T-cell (primary cell): ENCODE results near the gene KCNIP1. TPM values are rescaled to one million over a fixed set of nuclear protein-coding genes. Genes with fewer than 3 reads are reported as not detected.

ENCODE experiments used
- ATAC-seq, 4 experiments: fragments of 200-7000 bp in 3 of 4; fragments of 150-1000 bp in 1 of 4; cut with Tn5 transposase; replicated peaks in 1 of 4; 1 replicate in 3 of 4; 2 replicates in 1 of 4; pipeline ENCODE4 v1.10.0; 2021; ENCODE audit warnings: moderate library complexity in 3 of 4, mild to moderate bottlenecking in 2 of 4, moderate number of reproducible peaks in 1 of 4
- CTCF ChIA-PET, 2 donors: fragments of 300-600 bp; sonication (Branson Sonifier 250); formaldehyde crosslinking; loops; one replicate each; lab custom pipeline; 2022; ENCODE audit warnings: antibody characterized with exemption in 2 of 2; lab: Charles Lee
- POLR2A ChIA-PET, 2 donors: fragments of 300-600 bp; sonication (Branson Sonifier 250); formaldehyde crosslinking; loops; one replicate each; lab custom pipeline; 2022; ENCODE audit warnings: antibody characterized with exemption in 2 of 2; lab: Charles Lee
- DNase-seq, 35 experiments: peaks; one replicate each; pipeline versions ENCODE4 v3.0.0 to v3.0.0-alpha.2; 2013 to 2023
- H3K27ac ChIP-seq: one replicate; pipeline ENCODE4 v1.5.1; 2013; ENCODE audit warnings: low read length
- H3K27me3 ChIP-seq, 2 experiments: replicated peaks in 1 of 2; 1 replicate in 1 of 2; 2 replicates in 1 of 2; pipeline versions ENCODE4 v1.6.1 to v1.7.0; 2013; ENCODE audit warnings: low read length in 1 of 2, mixed read lengths in 1 of 2; ENCODE audit not compliant: control insufficient read depth in 2 of 2, insufficient read depth in 2 of 2; ENCODE audit errors: extremely low read depth in 1 of 2
- H3K36me3 ChIP-seq, 2 donors: 1 replicate in 1 of 2; 2 replicates in 1 of 2; pipeline versions ENCODE4 v1.6.1 to v1.7.0; 2013; ENCODE audit warnings: low read length in 1 of 2; ENCODE audit not compliant: control insufficient read depth in 2 of 2, insufficient read depth in 1 of 2; ENCODE audit errors: extremely low read depth in 1 of 2
- H3K4me1 ChIP-seq, 2 experiments: 1 replicate in 1 of 2; 2 replicates in 1 of 2; pipeline versions ENCODE4 v1.6.1 to v1.7.0; 2013; ENCODE audit warnings: low read length in 2 of 2, mixed read lengths in 1 of 2; ENCODE audit not compliant: insufficient read depth in 2 of 2, control insufficient read depth in 1 of 2; ENCODE audit errors: extremely low read depth in 1 of 2
- H3K4me3 ChIP-seq, 2 donors: 1 replicate in 1 of 2; 2 replicates in 1 of 2; pipeline versions ENCODE4 v1.5.1 to v1.7.0; 2013; ENCODE audit warnings: mild to moderate bottlenecking in 2 of 2, low read length in 1 of 2, moderate library complexity in 1 of 2; ENCODE audit not compliant: control insufficient read depth in 1 of 2; ENCODE audit errors: extremely low read depth in 1 of 2
- H3K9me3 ChIP-seq: 2 replicates; pipeline ENCODE4 v1.7.0; 2013
- H3K27ac Mint-ChIP-seq, 2 donors: one replicate each; pipeline ENCODE4 v1.8.0; 2020 to 2021; ENCODE audit warnings: mild to moderate bottlenecking in 2 of 2, mixed read lengths in 2 of 2
- H3K27me3 Mint-ChIP-seq, 2 donors: one replicate each; pipeline ENCODE4 v1.8.0; 2021 to 2022; ENCODE audit warnings: mixed read lengths in 2 of 2
- H3K36me3 Mint-ChIP-seq: one replicate; pipeline ENCODE4 v1.8.0; 2021; ENCODE audit warnings: mixed read lengths
- H3K4me1 Mint-ChIP-seq, 3 donors: one replicate each; pipeline ENCODE4 v1.8.0; 2020 to 2022; ENCODE audit warnings: mixed read lengths in 3 of 3, mild to moderate bottlenecking in 1 of 3
- H3K4me3 Mint-ChIP-seq, 3 donors: one replicate each; pipeline ENCODE4 v1.8.0; 2020 to 2022; ENCODE audit warnings: mild to moderate bottlenecking in 3 of 3, mixed read lengths in 3 of 3, moderate library complexity in 3 of 3
- H3K9me3 Mint-ChIP-seq, 3 donors: one replicate each; pipeline ENCODE4 v1.8.0; 2020 to 2022; ENCODE audit warnings: mixed read lengths in 3 of 3
- WGBS: methylation state at CpG from one replicate; pipeline ENCODE4 v1.1.5; 2013; ENCODE audit warnings: missing lambda C conversion rate; ENCODE audit not compliant: insufficient coverage; 5-methylcytosine and 5-hydroxymethylcytosine counted together
- total RNA-seq, 35 experiments: library from RNA in 6 of 35; stranded (reverse) in 6 of 35; fragments of 120-200 nt in 1 of 35; gene quantifications; one replicate each; pipeline versions ENCODE4 v1.2.1 to v1.2.4 and lab custom pipeline; 2013 to 2026

Gene KCNIP1
- total RNA-seq, 5 donors from 2014 or later (not counting 1 experiment from before 2014, with no cell fraction given) = not detected

DNA sequence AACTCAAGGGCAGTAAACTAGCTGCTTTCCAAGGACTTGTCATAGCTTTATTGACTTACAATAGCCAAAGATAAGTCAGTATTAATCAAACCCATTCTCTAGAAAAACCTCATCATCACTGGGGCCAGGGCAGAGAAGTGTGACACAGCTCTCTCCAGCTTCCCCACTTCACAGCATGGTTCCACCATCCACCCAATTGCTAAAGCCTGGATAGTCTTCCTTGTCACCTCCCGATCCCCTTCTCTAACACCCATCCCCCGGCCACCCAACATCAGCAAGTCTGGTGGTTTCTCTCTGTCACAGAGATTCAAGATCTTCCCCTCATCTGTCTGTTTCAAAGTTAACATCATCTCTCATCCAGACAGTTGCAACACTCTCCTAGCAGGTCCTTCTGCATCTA, 191.1 kb downstream of the KCNIP1 start:
- H3K4me1 ChIP-seq = no peaks in the 10 kb centered on the region
- no peak overlapping the region for H3K27ac Mint-ChIP-seq
- no peaks in the 10 kb centered on the region for H3K36me3 Mint-ChIP-seq
- peaks cover 3 to 27% of the 10 kb centered on the region in 2 experiments for H3K27me3 ChIP-seq
- no peaks in the 10 kb centered on the region for H3K36me3 ChIP-seq
- ChIA-PET CTCF (interaction anchor here in 1 of 2 donors (0.8 kb wide), 2 partner anchors 17 to 357 kb away, joined by 3 read pairs; no protein-coding TSS in a partner anchor), POLR2A (no interaction called here)
- H3K4me1 Mint-ChIP-seq = no peaks in the 10 kb centered on the region
- 31% methylated on average over 2 of the region's 2 CpGs for WGBS
- H3K9me3 Mint-ChIP-seq = no peaks in the 10 kb centered on the region
- no peak overlapping the region for H3K4me3 ChIP-seq
- no peak overlapping the region for H3K4me3 Mint-ChIP-seq
- no peak overlapping the region for H3K27ac ChIP-seq
- H3K9me3 ChIP-seq = no peaks in the 10 kb centered on the region
- DNase-seq (no peak), ATAC-seq (no peak)
- peaks cover 53 to 54% of the 10 kb centered on the region in 2 donors for H3K27me3 Mint-ChIP-seq

DNA sequence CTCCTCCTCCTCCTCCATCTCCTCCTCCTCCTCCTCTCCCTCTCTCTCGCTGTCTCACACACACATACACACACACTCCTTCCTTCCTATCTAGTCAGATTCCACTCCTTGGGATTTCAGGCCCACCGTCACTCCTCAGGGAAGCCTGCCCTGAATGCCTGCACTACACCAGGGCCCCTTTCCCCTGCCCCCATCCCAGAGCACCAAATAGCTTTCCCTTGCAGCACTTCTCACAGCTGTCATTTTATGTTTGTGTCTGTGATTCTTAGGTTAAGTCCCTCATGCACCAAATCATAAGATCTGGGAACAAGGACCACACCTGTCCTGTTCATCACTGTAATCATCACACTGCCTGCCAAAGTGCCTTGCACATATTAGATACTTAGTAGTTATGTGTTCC, 193.2 kb downstream of the KCNIP1 start:
- no peak overlapping the region for H3K27ac Mint-ChIP-seq
- 80% methylated on average over 1 of the region's 2 CpGs for WGBS
- CTCF ChIA-PET = no interaction called here
- Histone ChIP-seq H3K9me3 (no peaks in the 10 kb centered on the region), H3K4me1 (no peaks in the 10 kb centered on the region), H3K4me3 (no peak overlapping the region), H3K27me3 (peaks cover 2 to 34% of the 10 kb centered on the region in 2 experiments), H3K36me3 (no peaks in the 10 kb centered on the region), H3K27ac (no peak overlapping the region)
- POLR2A ChIA-PET = no interaction called here
- no peaks in the 10 kb centered on the region for H3K4me1 Mint-ChIP-seq
- no peaks in the 10 kb centered on the region for H3K36me3 Mint-ChIP-seq
- no peaks in the 10 kb centered on the region for H3K9me3 Mint-ChIP-seq
- no peak for ATAC-seq
- peaks cover 40 to 44% of the 10 kb centered on the region in 2 donors for H3K27me3 Mint-ChIP-seq
- no peak for DNase-seq
- H3K4me3 Mint-ChIP-seq = no peak overlapping the region

DNA sequence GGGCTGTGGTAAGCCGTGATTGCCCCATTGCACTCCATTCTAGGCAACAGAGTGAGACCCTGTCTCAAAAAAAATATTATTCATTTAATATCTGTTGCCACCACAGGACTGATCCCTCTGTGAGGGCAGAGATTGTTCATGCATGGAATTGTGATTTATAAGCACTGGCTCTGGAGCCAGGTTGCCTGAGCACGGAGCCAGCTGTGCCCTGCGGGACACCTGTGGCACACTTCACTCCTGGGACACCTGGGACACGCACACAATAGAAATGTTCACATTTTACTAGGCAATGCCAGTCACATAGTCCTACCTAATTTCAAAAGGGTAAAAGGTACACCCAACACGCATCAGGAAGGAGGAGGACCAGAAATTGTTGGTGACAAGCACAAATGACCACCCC, 196.7 kb downstream of the KCNIP1 start:
- no peaks in the 10 kb centered on the region for H3K9me3 ChIP-seq
- no peaks in the 10 kb centered on the region for H3K4me1 ChIP-seq
- Mint-ChIP-seq H3K4me1 (no peaks in the 10 kb centered on the region), H3K27ac (no peak overlapping the region), H3K4me3 (no peak overlapping the region), H3K9me3 (no peaks in the 10 kb centered on the region), H3K27me3 (peaks cover 18 to 22% of the 10 kb centered on the region in 2 donors), H3K36me3 (no peaks in the 10 kb centered on the region)
- peaks cover 2 to 24% of the 10 kb centered on the region in 2 experiments for H3K27me3 ChIP-seq
- DNase-seq (no peak), ATAC-seq (no peak)
- ChIA-PET POLR2A (no interaction called here), CTCF (no interaction called here)
- no peak overlapping the region for H3K4me3 ChIP-seq
- WGBS = 86% methylated on average over 2 of the region's 5 CpGs
- H3K36me3 ChIP-seq = no peaks in the 10 kb centered on the region
- no peak overlapping the region for H3K27ac ChIP-seq

DNA sequence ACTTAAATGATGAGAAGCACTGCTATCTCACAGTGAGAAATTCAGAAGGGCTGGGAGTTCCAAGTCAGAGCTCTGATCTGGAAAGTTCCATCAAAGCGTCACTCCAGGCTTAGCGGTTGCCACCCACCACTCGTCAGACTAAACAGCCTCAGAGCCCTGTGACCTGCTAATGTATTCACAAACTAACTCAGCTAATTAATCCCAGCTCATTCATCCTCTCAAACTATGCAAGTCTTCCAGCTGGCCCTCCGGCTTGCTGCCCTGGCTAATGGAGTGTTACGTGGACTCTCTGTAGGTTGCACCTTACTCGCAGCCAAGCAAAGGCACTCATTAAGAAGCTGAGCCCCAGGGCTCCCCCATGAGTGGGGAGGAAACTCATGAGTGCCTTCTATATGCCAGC, 197.5 kb downstream of the KCNIP1 start:
- Mint-ChIP-seq H3K36me3 (no peaks in the 10 kb centered on the region), H3K9me3 (no peaks in the 10 kb centered on the region), H3K27ac (no peak overlapping the region), H3K27me3 (peaks cover 14 to 17% of the 10 kb centered on the region in 2 donors), H3K4me1 (no peaks in the 10 kb centered on the region), H3K4me3 (no peak overlapping the region)
- no peaks in the 10 kb centered on the region for H3K4me1 ChIP-seq
- ATAC-seq (no peak), DNase-seq (no peak)
- H3K4me3 ChIP-seq = no peak overlapping the region
- H3K27me3 ChIP-seq = peaks cover 2 to 24% of the 10 kb centered on the region in 2 experiments
- POLR2A ChIA-PET = no interaction called here
- H3K27ac ChIP-seq = no peak overlapping the region
- no peaks in the 10 kb centered on the region for H3K36me3 ChIP-seq
- 68% methylated on average over 4 of the region's 6 CpGs for WGBS
- CTCF ChIA-PET = no interaction called here
- no peaks in the 10 kb centered on the region for H3K9me3 ChIP-seq

DNA sequence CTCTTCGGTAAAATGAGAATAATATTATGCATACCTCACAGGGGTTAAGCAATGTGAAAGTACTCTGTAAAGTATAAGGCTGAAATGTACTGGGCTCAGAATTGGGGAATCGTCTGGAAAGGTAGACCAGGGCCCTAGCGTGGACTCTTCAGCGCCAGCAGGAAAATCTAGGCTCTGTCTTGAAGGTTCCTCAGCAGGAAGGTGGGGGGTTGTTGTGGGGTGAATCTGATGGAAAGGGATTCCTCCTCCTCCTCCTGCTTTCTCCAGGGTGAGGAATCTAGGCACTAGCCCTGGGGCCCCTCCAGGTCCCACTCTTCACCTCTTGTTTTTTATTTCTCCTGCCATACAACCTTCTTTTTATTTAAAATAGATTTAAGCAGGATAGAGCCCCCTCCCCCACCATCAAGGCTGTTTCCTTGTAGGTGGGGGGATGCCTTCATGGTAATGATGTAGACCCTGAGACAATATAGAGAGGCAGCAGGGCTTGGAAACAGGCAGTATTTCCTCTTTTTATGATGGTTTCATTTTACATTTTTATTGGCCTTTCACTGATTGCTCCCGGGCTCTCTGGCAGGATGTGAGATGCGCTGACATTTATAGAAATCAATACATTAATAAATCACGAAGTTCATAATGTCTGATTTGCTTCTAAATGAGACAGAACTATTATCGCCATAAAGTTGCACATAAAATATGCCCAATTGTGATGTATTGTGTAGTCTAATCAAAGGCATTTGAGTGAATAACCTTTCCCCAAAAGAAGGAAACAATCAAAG, 200.8 kb downstream of the KCNIP1 start:
- CTCF ChIA-PET = no interaction called here
- H3K9me3 Mint-ChIP-seq = peaks cover 0 to 3% (median 0%) of the 10 kb centered on the region in 3 donors
- H3K27ac Mint-ChIP-seq = no peak overlapping the region
- POLR2A ChIA-PET = no interaction called here
- no peak overlapping the region for H3K4me3 Mint-ChIP-seq
- no peaks in the 10 kb centered on the region for H3K4me1 ChIP-seq
- H3K9me3 ChIP-seq = no peaks in the 10 kb centered on the region
- peaks cover 0 to 13% of the 10 kb centered on the region in 2 experiments for H3K27me3 ChIP-seq
- ATAC-seq (no peak), DNase-seq (no peak)
- H3K4me1 Mint-ChIP-seq = no peaks in the 10 kb centered on the region
- H3K36me3 ChIP-seq = no peaks in the 10 kb centered on the region
- H3K4me3 ChIP-seq = no peak overlapping the region
- no CpG with 5 or more reads among the region's 8 CpGs for WGBS
- H3K27ac ChIP-seq = no peak overlapping the region
- H3K36me3 Mint-ChIP-seq = no peaks in the 10 kb centered on the region
- H3K27me3 Mint-ChIP-seq = peaks cover 8 to 13% of the 10 kb centered on the region in 2 donors

DNA sequence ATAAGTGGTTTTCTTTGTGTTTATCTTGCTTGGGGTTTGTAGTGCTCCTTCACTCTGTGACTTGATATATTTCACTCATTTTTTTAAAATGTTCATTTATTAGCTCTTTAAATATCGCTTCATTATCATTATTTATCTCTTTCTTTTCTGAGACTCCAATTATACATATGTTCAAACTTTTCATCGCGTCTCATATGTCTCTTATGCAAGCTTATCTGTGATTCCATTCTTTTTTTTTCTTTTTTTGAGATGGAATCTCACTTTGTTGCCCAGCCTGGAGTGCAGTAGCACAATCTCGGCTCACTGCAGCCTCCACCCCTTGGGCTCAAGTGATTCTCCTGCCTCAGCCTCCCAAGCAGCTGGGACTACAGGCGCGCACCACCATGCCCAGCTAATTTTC, 205.8 kb downstream of the KCNIP1 start:
- DNase-seq (no peak), ATAC-seq (no peak)
- 68% methylated on average over 5 of the region's 6 CpGs for WGBS
- Mint-ChIP-seq H3K27me3 (peaks cover 22 to 34% of the 10 kb centered on the region in 2 donors), H3K36me3 (no peaks in the 10 kb centered on the region), H3K4me3 (no peak overlapping the region), H3K4me1 (no peaks in the 10 kb centered on the region), H3K9me3 (peaks cover 3 to 7% (median 6%) of the 10 kb centered on the region in 3 donors), H3K27ac (no peak overlapping the region)
- no peaks in the 10 kb centered on the region for H3K9me3 ChIP-seq
- no peaks in the 10 kb centered on the region for H3K4me1 ChIP-seq
- H3K27ac ChIP-seq = no peak overlapping the region
- H3K36me3 ChIP-seq = no peaks in the 10 kb centered on the region
- H3K27me3 ChIP-seq = peaks cover 0 to 2% of the 10 kb centered on the region in 2 experiments
- ChIA-PET CTCF (no interaction called here), POLR2A (no interaction called here)
- H3K4me3 ChIP-seq = no peak overlapping the region
